ENCODE results near the gene CDC26. TPM values are rescaled to one million over a fixed set of nuclear protein-coding genes. Genes with fewer than 3 reads are reported as not detected.
A peak's percentile ranks its signal among the peaks of the same experiment; 100 is the strongest.

CDC26 gene
- total RNA-seq, 1 experiment from 2014 or later = 22.0 TPM

GRCh38 chr9:113219186-113219936 lies 56.0 kb downstream of the CDC26 start:
- no peaks in the 10 kb centered on the region for H3K9me2 ChIP-seq (ENCODE audit: insufficient read depth)
- intact Hi-C loops (cut with micrococcal nuclease) = no loop called here
- H3K27me3 ChIP-seq (ENCODE audit: insufficient read depth, low read length) = no peaks in the 10 kb centered on the region
- no peak overlapping the region for H2AFZ ChIP-seq (ENCODE audit: low read depth, low read length, poor library complexity, severe bottlenecking)
- no TSS peak for BruUV-seq (replicated peaks)
- CTCF ChIA-PET = no interaction called here
- no peaks in the 10 kb centered on the region for H4K20me1 ChIP-seq (ENCODE audit: insufficient read depth)
- H3K4me3 ChIP-seq (replicated peaks in 1 of 2; ENCODE audit: low read depth in 1 of 2, low read length in 2 of 2) = peak overlapping the region in 1 of 2 experiments; percentile 81; a peak in 1 of 4 replicates
- no peak for TF ChIP-seq SP1 (IDR thresholded peaks at IDR 0.05; ENCODE audit: low read depth)
- TF ChIP-seq SRF (IDR thresholded peaks at IDR 0.05; ENCODE audit: low read depth) = no peak
- TF ChIP-seq CEBPB (IDR thresholded peaks at IDR 0.05; ENCODE audit: low read depth) = no peak
- TF ChIP-seq RAD21 (IDR thresholded peaks at IDR 0.05; ENCODE audit: low read depth) = no peak
- no peak for TF ChIP-seq ZFX (IDR thresholded peaks at IDR 0.05)
- no peak for TF ChIP-seq SIN3A (IDR thresholded peaks at IDR 0.05; ENCODE audit: low read depth)
- no peak for TF ChIP-seq POLR2A (IDR thresholded peaks at IDR 0.05; ENCODE audit: borderline replicate concordance, extremely low read depth, insufficient read depth, insufficient read length)
- no peak for TF ChIP-seq MAX (IDR thresholded peaks at IDR 0.05)
- no peak for TF ChIP-seq EGR1 (IDR thresholded peaks at IDR 0.05; ENCODE audit: low read depth)
- TF ChIP-seq FOSL1 (IDR thresholded peaks at IDR 0.05; ENCODE audit: low read depth) = no peak
- TF ChIP-seq EZH2 (IDR thresholded peaks at IDR 0.05) = no peak
- no peak for TF ChIP-seq POLR2AphosphoS5 (IDR thresholded peaks at IDR 0.05; ENCODE audit: low read depth, low read length)
- no peak for TF ChIP-seq ZBTB33 (IDR thresholded peaks at IDR 0.05; ENCODE audit: extremely low read depth, insufficient replicate concordance, low read length)
- TF ChIP-seq ZNF274 (IDR thresholded peaks at IDR 0.05; ENCODE audit: low read depth, low read length) = no peak
- no peak for TF ChIP-seq TCF7L2 (IDR thresholded peaks at IDR 0.05; ENCODE audit: borderline replicate concordance, extremely low read depth, insufficient read depth, insufficient read length)
- no peak for TF ChIP-seq REST (IDR thresholded peaks at IDR 0.05; ENCODE audit: low read depth)
- TF ChIP-seq JUND (IDR thresholded peaks at IDR 0.05) = no peak
- TF ChIP-seq ATF3 (IDR thresholded peaks at IDR 0.05) = no peak
- TF ChIP-seq CBX3 (IDR thresholded peaks at IDR 0.05; ENCODE audit: low read depth) = no peak
- TF ChIP-seq YY1 (IDR thresholded peaks at IDR 0.05; ENCODE audit: extremely low read depth, insufficient replicate concordance, low read depth, low read length) = no peak
- peaks cover 2 to 25% of the 10 kb centered on the region in 2 experiments; a peak in 3 of 4 replicates for H3K4me1 ChIP-seq (ENCODE audit: control insufficient read depth in 1 of 2, insufficient read depth in 2 of 2, low read length in 2 of 2)
- H3K9me3 ChIP-seq (ENCODE audit: control insufficient read depth in 1 of 2, insufficient read depth in 1 of 2, low read depth in 1 of 2, low read length in 2 of 2) = no peaks in the 10 kb centered on the region
- no peak overlapping the region for H3K9ac ChIP-seq (ENCODE audit: low read length)
- DNase-seq (ENCODE audit: low read depth, low spot score) (no peak), ATAC-seq (no peak)
- RAD21 ChIA-PET (ENCODE audit: low non-redundant PET in 1 of 2, low total read pairs in 2 of 2, uncharacterized antibody in 2 of 2, unreplicated experiment in 2 of 2) = no interaction called here
- H3K4me2 ChIP-seq (ENCODE audit: low read length) = peak overlapping the region; percentile 92
- H3K27ac ChIP-seq (ENCODE audit: low read depth, low read length) = no peak overlapping the region
- H3K36me3 ChIP-seq (ENCODE audit: control insufficient read depth in 1 of 2, insufficient read depth in 2 of 2, low read length in 2 of 2) = no peaks in the 10 kb centered on the region
- POLR2A ChIA-PET = no interaction called here
- peaks cover 71% of the 10 kb centered on the region for H3K79me2 ChIP-seq (ENCODE audit: insufficient read depth, low read length)
